Body of pancreas (tissue), 4 donors: ENCODE data around the gene THBD.

Experiments used
- CTCF ChIP-seq, 7 experiments: fragments of 450-650 bp in 4 of 7; fragments of 200-600 bp in 3 of 7; sonication (generic) in 3 of 7; IDR thresholded peaks; one replicate each; pipeline ENCODE4 v1.5.1; 2016 to 2019; ENCODE audit warnings: antibody characterized with exemption in 7 of 7
- POLR2A ChIP-seq, 3 donors: fragments of 450-650 bp; IDR thresholded peaks; one replicate each; pipeline ENCODE4 v1.6.1; 2016; ENCODE audit warnings: antibody characterized with exemption in 3 of 3, mild to moderate bottlenecking in 2 of 3

DNA sequence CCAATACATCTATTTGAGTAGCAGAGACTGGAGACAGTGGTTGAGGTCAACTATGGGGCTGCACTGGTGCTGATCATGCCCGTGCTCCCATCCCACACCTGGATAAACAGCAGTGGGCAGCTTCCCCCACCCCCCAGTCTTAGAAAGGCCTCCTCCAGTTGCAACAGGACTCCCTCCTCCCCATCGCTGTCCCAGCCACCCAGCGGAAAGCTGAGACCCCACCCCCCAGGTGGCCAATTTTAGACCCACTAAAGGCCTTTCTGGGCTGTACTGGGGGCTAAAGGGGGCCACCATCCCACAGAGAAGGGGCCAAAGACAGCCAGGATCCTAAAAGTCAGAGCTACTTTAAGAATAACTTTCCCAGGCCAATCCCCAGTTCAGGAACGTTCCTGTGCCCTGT is 15.6 kb downstream of the THBD start:
- TF ChIP-seq CTCF (IDR thresholded peaks at IDR 0.05), result no peak
- TF ChIP-seq POLR2A (IDR thresholded peaks at IDR 0.05), result no peak
